LNCaP clone FGC (cell line): ENCODE data around the gene CEND1.
"Not testable (repeated sequence)": the region's sequence is repeated elsewhere in the genome, so short reads cannot be mapped to it uniquely, and the experiment has no call there.

Experiments
- DNase-seq: peaks from one replicate; pipeline ENCODE4 v3.0.0-alpha.2; 2011; ENCODE audit warnings: low read depth
- H3K4me3 ChIP-seq: 2 replicates; pipeline ENCODE4 v1.5.1; 2011; ENCODE audit warnings: mild to moderate bottlenecking, low read depth, low read length, control low read depth
- CTCF ChIP-seq: IDR thresholded peaks from 2 replicates; pipeline ENCODE4 v1.5.1; 2012; ENCODE audit warnings: mild to moderate bottlenecking; ENCODE audit not compliant: control insufficient read depth, insufficient read depth; ENCODE audit errors: extremely low read depth

Gene CEND1

GRCh38 chr11:742156-742546 is 47.7 kb downstream of the CEND1 start:
- TF ChIP-seq CTCF, result no peak
- DNase-seq, result no peak

GRCh38 chr11:737899-738298 is 52.0 kb downstream of the CEND1 start:
- not testable (repeated sequence) for DNase-seq, H3K4me3 ChIP-seq

More at GRCh38 chr11:742156-742546, 47.7 kb downstream of the CEND1 start:
- no peak overlapping the region for H3K4me3 ChIP-seq

- no peak for TF ChIP-seq CTCF
- H3K4me3 ChIP-seq, result no peak overlapping the region
- no peak for DNase-seq
These were observed 52.5 kb downstream of the CEND1 start for GRCh38 chr11:737366-737765.
